ENCODE data around the gene SDC3. TPM values are rescaled to one million over a fixed set of nuclear protein-coding genes. Genes with fewer than 3 reads are reported as not detected.
A peak's percentile ranks its signal among the peaks of the same experiment; 100 is the strongest.

SDC3 gene
- total RNA-seq, 1 donor from 2014 or later = 66.1 TPM

GRCh38 chr1:30848130-30848529 is 60.4 kb downstream of the SDC3 start:
- no peak for DNase-seq

- peak; percentile 73 for DNase-seq
Observed at GRCh38 chr1:30847358-30847972, 61.1 kb downstream of the SDC3 start.

GRCh38 chr1:30846587-30846986 is 62.0 kb downstream of the SDC3 start:
- no peak for DNase-seq

- DNase-seq = no peak
Observed at GRCh38 chr1:30845904-30846290, 62.7 kb downstream of the SDC3 start.

- DNase-seq = no peak
Observed at GRCh38 chr1:30845237-30845903, 63.2 kb downstream of the SDC3 start.

- no peak for DNase-seq
Observed at GRCh38 chr1:30844631-30845030, 63.9 kb downstream of the SDC3 start.

- no peak for DNase-seq
Observed at GRCh38 chr1:30842697-30843354, 65.7 kb downstream of the SDC3 start.

GRCh38 chr1:30840904-30841598 is 67.5 kb downstream of the SDC3 start:
- no peak for DNase-seq

- DNase-seq = no peak
Observed at GRCh38 chr1:30839827-30840359, 68.7 kb downstream of the SDC3 start.

GRCh38 chr1:30838996-30839395 is 69.6 kb downstream of the SDC3 start:
- DNase-seq = no peak

- no peak for DNase-seq
Observed at GRCh38 chr1:30837653-30838052, 70.9 kb downstream of the SDC3 start.

GRCh38 chr1:30834253-30834652 is 74.3 kb downstream of the SDC3 start:
- DNase-seq = no peak

- no peak for DNase-seq
Observed at GRCh38 chr1:30830537-30830936, 78.0 kb downstream of the SDC3 start.

- no peak for DNase-seq
Observed at GRCh38 chr1:30829889-30830288, 78.7 kb downstream of the SDC3 start.

GRCh38 chr1:30824736-30825429 is 83.7 kb downstream of the SDC3 start:
- DNase-seq = no peak

- DNase-seq = peak; percentile 96
Observed at GRCh38 chr1:30823969-30824735, 84.4 kb downstream of the SDC3 start.

- DNase-seq = no peak
Observed at GRCh38 chr1:30823627-30823968, 85.0 kb downstream of the SDC3 start.

- no peak for DNase-seq
Observed at GRCh38 chr1:30822966-30823581, 85.5 kb downstream of the SDC3 start.

- no peak for DNase-seq
Observed at GRCh38 chr1:30822006-30822405, 86.6 kb downstream of the SDC3 start.

GRCh38 chr1:30820299-30820698 is 88.3 kb downstream of the SDC3 start:
- no peak for DNase-seq
